HUES64 (cell line): ENCODE measurements around the gene CACNA1C.

Source experiments
- H3K27ac ChIP-seq: 2 replicates; pipeline ENCODE4 v1.7.0; 2013; ENCODE audit warnings: low read depth, low read length, inconsistent platforms
- H3K27me3 ChIP-seq: 2 replicates; pipeline ENCODE4 v1.6.1; 2013; ENCODE audit warnings: mild to moderate bottlenecking, low read length; ENCODE audit not compliant: insufficient read depth
- H3K36me3 ChIP-seq: 2 replicates; pipeline ENCODE4 v1.6.1; 2013; ENCODE audit warnings: mild to moderate bottlenecking, low read length; ENCODE audit not compliant: insufficient read depth
- H3K4me1 ChIP-seq: 2 replicates; pipeline ENCODE4 v1.6.1; 2013; ENCODE audit warnings: mild to moderate bottlenecking, low read length, moderate library complexity; ENCODE audit not compliant: insufficient read depth
- H3K4me3 ChIP-seq: 2 replicates; pipeline ENCODE4 v1.5.1; 2013; ENCODE audit warnings: mild to moderate bottlenecking, low read length, moderate library complexity
- H3K9ac ChIP-seq: 2 replicates; pipeline ENCODE4 v1.6.1; 2013; ENCODE audit warnings: mild to moderate bottlenecking, low read depth, low read length
- H3K9me3 ChIP-seq: 2 replicates; pipeline ENCODE4 v1.6.1; 2013; ENCODE audit warnings: low read depth, low read length; ENCODE audit not compliant: insufficient read depth
- WGBS: fragments of 150-250, 120-280 bp; methylation state at CpG from one replicate; pipeline ENCODE4 v1.1.7; 2013; ENCODE audit warnings: missing lambda C conversion rate; 5-methylcytosine and 5-hydroxymethylcytosine counted together

Gene CACNA1C

DNA sequence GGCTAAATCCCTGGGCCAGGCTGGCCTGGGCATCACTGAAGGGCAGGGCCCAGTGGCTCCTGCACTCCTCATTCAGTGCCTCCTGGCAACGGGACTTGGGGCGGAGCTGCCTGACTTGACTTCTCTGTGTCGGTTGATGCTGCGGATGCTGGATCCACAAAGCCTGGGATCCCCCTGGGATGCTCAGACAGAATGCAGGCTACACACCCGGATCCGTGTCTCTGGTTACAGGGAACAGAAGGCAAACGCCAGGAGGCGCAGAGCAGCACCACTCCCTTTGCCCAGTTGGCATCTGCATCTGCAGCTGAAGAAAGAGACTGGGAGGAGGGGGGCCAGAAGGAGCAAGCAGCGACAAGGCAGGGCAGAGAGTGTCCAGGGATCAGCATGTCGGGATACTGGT, 587.5 kb downstream of the CACNA1C start:
- 86% methylated on average over 10 of the region's 10 CpGs for WGBS
- H3K36me3 ChIP-seq = no peaks in the 10 kb centered on the region
- H3K4me3 ChIP-seq = no peak overlapping the region
- H3K27ac ChIP-seq = no peak overlapping the region
- no peak overlapping the region for H3K9ac ChIP-seq
- no peaks in the 10 kb centered on the region for H3K27me3 ChIP-seq
- H3K4me1 ChIP-seq = peaks cover 8% of the 10 kb centered on the region
- no peaks in the 10 kb centered on the region for H3K9me3 ChIP-seq

DNA sequence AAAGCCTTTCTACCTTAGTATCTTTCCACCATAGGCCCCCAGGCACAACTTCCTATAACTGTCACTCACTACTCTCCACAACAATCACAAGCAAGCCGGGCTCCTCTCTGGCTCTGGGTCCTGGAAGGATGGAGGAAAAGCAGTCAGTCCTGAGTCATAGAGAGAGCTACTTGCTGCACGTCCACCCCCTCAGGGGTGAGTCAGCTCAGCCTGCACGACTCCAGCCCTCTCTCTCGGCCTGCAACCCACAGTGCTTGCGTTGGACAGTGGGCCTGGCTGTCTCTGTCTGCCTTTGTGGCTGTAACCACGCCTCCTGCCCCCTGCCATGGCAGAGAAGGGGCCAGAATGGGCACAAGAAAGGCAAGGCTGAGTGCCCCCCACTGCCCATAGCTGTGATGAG, 587.9 kb downstream of the CACNA1C start:
- H3K4me3 ChIP-seq = no peak overlapping the region
- WGBS = 52% methylated on average over 6 of the region's 6 CpGs
- peak overlapping the region; percentile 5; the same call in 1 of the 2 replicates for H3K27ac ChIP-seq
- H3K4me1 ChIP-seq = peaks cover 8% of the 10 kb centered on the region
- H3K36me3 ChIP-seq = no peaks in the 10 kb centered on the region
- H3K9me3 ChIP-seq = no peaks in the 10 kb centered on the region
- H3K27me3 ChIP-seq = no peaks in the 10 kb centered on the region
- H3K9ac ChIP-seq = no peak overlapping the region

DNA sequence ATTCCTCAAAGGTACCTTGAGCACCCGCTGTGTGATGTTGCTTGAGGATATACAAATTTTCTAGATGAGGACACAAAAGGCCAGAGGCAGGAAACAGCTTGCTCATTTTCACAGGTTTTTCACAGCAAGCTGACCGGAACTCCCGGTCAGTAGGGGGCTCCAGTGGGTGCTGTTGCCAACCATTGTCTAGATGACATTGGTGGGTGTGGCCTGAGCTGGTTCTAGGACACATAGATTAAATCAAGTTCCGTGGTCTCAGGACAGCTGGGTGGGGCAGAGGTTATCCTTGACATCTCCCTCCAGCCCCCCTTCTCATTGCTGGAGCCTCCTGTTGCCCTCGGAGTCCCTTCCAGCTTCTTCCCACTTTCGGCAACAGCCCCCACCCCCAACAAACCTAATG, 588.4 kb downstream of the CACNA1C start:
- no peak overlapping the region for H3K9ac ChIP-seq
- peaks cover 8% of the 10 kb centered on the region for H3K4me1 ChIP-seq
- peak overlapping the region; percentile 5; the same call in 1 of the 2 replicates for H3K27ac ChIP-seq
- no peak overlapping the region for H3K4me3 ChIP-seq
- WGBS = 56% methylated on average over 6 of the region's 6 CpGs
- H3K9me3 ChIP-seq = no peaks in the 10 kb centered on the region
- no peaks in the 10 kb centered on the region for H3K27me3 ChIP-seq
- H3K36me3 ChIP-seq = no peaks in the 10 kb centered on the region

GRCh38 chr12:2641761-2642160, 589.0 kb downstream of the CACNA1C start:
- no peaks in the 10 kb centered on the region for H3K27me3 ChIP-seq
- 91% methylated on average over 5 of the region's 6 CpGs for WGBS

DNA sequence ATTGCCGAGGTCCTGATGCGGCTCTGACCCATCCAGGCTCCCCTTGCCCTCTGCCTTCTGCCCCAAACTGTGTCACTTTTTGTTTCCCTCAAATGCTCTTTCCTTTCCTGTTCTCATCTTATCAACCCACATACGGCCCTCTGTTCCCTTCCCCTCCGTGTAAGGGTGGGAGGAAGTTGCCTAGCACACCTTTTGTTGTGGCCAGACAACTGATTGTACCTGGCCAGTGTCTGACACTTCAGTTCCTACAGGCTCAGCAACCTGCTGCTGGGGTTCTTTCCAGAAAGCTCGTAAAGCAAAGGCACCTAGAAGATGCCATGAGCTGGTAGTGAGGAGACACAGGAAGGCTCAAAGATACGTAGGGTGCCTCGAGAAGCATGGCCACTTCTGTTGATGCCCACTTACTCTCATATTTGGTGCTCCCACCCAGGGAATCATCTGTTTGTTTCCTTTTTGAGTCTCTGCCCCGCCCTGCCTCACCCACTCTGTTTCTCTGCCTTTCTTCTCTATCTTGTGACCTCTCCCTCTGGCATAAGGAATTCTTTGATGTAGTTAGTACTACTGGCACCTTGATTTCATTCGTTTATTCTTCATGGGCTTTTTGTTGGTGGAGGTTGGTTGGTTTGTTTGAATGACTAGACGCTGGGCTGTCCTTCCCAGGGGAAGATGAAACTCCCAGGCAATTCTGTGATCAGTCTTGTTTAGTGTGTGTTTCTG, 589.5 kb downstream of the CACNA1C start:
- Histone ChIP-seq H3K9me3 (no peaks in the 10 kb centered on the region), H3K36me3 (no peaks in the 10 kb centered on the region), H3K4me3 (no peak overlapping the region), H3K27me3 (no peaks in the 10 kb centered on the region), H3K4me1 (peaks cover 8% of the 10 kb centered on the region), H3K9ac (no peak overlapping the region), H3K27ac (no peak overlapping the region)
- WGBS = 88% methylated on average over 10 of the region's 10 CpGs

More at GRCh38 chr12:2641761-2642160, 589.0 kb downstream of the CACNA1C start:
- H3K4me1 ChIP-seq = peaks cover 8% of the 10 kb centered on the region
- no peak overlapping the region for H3K4me3 ChIP-seq
- no peaks in the 10 kb centered on the region for H3K36me3 ChIP-seq
- no peak overlapping the region for H3K27ac ChIP-seq
- H3K9me3 ChIP-seq = no peaks in the 10 kb centered on the region
- no peak overlapping the region for H3K9ac ChIP-seq

- H3K9me3 ChIP-seq = no peaks in the 10 kb centered on the region
- no peak overlapping the region for H3K9ac ChIP-seq
- H3K36me3 ChIP-seq = no peaks in the 10 kb centered on the region
- no peak overlapping the region for H3K4me3 ChIP-seq
- H3K4me1 ChIP-seq = peaks cover 8% of the 10 kb centered on the region
- no peaks in the 10 kb centered on the region for H3K27me3 ChIP-seq
- WGBS = 92% methylated on average over 7 of the region's 7 CpGs
- no peak overlapping the region for H3K27ac ChIP-seq
These were observed 590.2 kb downstream of the CACNA1C start for GRCh38 chr12:2642896-2643425.

DNA sequence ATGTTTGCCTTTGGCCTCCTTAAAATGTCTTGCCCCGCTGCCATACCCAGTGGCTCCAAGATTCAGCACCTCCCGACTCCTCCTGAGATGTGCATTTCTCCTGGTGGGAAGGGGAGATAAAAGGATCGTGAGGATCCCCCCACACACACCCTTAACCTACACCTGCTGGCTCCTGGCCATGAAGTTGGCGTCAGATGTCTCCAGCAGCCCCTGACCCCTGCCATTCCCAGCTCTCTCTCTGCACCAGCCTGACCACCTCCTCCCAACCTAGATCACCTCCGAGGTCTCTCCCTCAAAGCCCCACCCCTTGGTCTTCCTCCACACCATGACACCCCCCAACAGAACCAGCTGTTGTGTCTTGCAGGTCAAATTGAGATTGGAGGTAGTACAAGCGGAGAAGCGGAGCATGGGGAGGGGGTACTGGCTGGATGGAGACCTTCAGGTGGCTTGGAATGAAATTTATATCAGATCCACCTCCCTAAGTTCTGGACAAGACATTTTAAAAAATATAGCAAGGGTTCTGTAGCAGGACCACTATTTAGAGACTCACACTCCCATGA, 590.9 kb downstream of the CACNA1C start:
- Histone ChIP-seq H3K4me3 (no peak overlapping the region), H3K27ac (no peak overlapping the region), H3K9ac (no peak overlapping the region), H3K9me3 (no peaks in the 10 kb centered on the region), H3K27me3 (no peaks in the 10 kb centered on the region), H3K36me3 (no peaks in the 10 kb centered on the region), H3K4me1 (peaks cover 8% of the 10 kb centered on the region)
- WGBS = 90% methylated on average over 6 of the region's 7 CpGs

DNA sequence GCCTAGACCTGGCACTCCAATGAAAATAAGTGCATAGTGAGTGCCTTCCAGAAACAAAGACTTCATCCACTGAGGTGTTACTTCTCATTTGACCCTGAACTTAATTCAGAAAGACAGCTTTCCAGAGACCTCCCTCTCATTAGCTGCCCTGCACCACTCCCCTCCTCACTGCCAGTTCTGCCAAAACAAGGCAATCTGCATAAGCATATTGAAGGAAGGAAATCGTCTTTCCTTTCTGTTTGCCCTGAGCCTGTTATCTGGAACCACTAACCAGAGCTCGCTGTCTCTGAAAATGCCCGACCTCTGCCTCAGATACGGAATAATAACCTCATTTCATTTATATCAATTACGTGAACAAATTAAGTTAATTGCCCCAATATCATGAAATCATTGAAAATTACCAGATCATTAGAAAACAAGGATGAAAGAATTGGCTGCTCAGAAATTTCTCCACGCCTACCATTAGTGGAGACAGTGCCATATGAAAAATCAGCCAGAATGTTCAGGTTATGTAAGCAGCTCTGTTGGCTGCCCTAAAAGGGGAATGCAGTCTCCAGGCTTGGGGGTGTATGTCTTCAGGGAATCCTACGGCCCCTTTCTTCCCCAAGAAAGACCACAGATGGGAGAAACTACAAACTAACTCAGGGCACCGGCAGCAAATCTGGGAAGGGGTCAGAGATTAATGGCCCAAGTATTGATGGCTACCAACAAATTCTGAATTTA, 592.1 kb downstream of the CACNA1C start:
- Histone ChIP-seq H3K27me3 (no peaks in the 10 kb centered on the region), H3K9ac (no peak overlapping the region), H3K36me3 (no peaks in the 10 kb centered on the region), H3K27ac (no peak overlapping the region), H3K4me3 (no peak overlapping the region), H3K9me3 (no peaks in the 10 kb centered on the region), H3K4me1 (peaks cover 8% of the 10 kb centered on the region)
- 90% methylated on average over 8 of the region's 8 CpGs for WGBS

GRCh38 chr12:2645460-2645859, 592.7 kb downstream of the CACNA1C start:
- no peak overlapping the region for H3K9ac ChIP-seq
- H3K9me3 ChIP-seq = no peaks in the 10 kb centered on the region
- WGBS = 95% methylated on average over 8 of the region's 8 CpGs
- H3K27ac ChIP-seq = no peak overlapping the region
- H3K36me3 ChIP-seq = no peaks in the 10 kb centered on the region
- peaks cover 6% of the 10 kb centered on the region for H3K4me1 ChIP-seq
- no peaks in the 10 kb centered on the region for H3K27me3 ChIP-seq
- no peak overlapping the region for H3K4me3 ChIP-seq

- no peaks in the 10 kb centered on the region for H3K36me3 ChIP-seq
- no peak overlapping the region for H3K9ac ChIP-seq
- no peaks in the 10 kb centered on the region for H3K27me3 ChIP-seq
- no peak overlapping the region for H3K4me3 ChIP-seq
- 95% methylated on average over 2 of the region's 2 CpGs for WGBS
- no peak overlapping the region for H3K27ac ChIP-seq
- H3K4me1 ChIP-seq = no peaks in the 10 kb centered on the region
- H3K9me3 ChIP-seq = no peaks in the 10 kb centered on the region
These were observed 593.6 kb downstream of the CACNA1C start for GRCh38 chr12:2646341-2646740.

DNA sequence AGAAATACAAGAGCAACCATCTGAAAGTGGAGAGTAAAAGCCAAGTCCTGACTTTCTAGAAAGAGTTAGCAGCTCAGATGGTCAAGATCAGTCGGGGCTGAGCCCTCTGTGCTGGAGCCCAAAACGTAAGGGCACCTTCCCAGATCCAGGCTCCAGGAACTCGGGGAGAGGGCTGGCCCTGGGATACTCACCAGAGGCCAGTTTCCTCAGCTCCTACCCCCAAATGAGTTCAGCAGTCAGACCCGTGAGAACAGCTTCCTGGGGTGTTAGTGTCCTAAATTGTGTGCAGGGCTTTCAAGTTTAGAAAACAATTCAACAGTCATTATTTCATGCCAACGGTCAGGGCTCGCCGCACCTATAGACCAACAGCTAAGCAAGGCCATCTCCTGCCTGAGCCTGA, 594.4 kb downstream of the CACNA1C start:
- Histone ChIP-seq H3K4me3 (no peak overlapping the region), H3K27me3 (no peaks in the 10 kb centered on the region), H3K27ac (no peak overlapping the region), H3K4me1 (no peaks in the 10 kb centered on the region), H3K9me3 (no peaks in the 10 kb centered on the region), H3K9ac (no peak overlapping the region), H3K36me3 (no peaks in the 10 kb centered on the region)
- WGBS = 94% methylated on average over 7 of the region's 7 CpGs
